Measurements from ENCODE around the gene TEX26. TPM values are rescaled to one million over a fixed set of nuclear protein-coding genes. Genes with fewer than 3 reads are reported as not detected.

TEX26 gene
- total and polyA plus RNA-seq, 2 donors = 0.16 TPM; not detected in 1

GRCh38 chr13:31016342-31017325, 84.2 kb downstream of the TEX26 start:
- DNase-seq (ENCODE audit: extremely low spot score) = no peak

GRCh38 chr13:31018511-31018910, 86.1 kb downstream of the TEX26 start:
- no peak overlapping the region for H3K27ac ChIP-seq (ENCODE audit: low read depth)
- H3K36me3 ChIP-seq (ENCODE audit: insufficient read depth) = no peaks in the 10 kb centered on the region
- H3K4me1 ChIP-seq (ENCODE audit: insufficient read depth) = no peaks in the 10 kb centered on the region
- H3K4me3 ChIP-seq (ENCODE audit: low read depth, low read length) = no peak overlapping the region
- 88% methylated on average over 3 of the region's 3 CpGs for WGBS
- no peak for DNase-seq (ENCODE audit: extremely low spot score)

More at GRCh38 chr13:31016342-31017325, 84.2 kb downstream of the TEX26 start:
- WGBS = 87% methylated on average over 8 of the region's 8 CpGs
- Histone ChIP-seq H3K27ac (ENCODE audit: low read depth) (no peak overlapping the region), H3K4me1 (ENCODE audit: insufficient read depth) (no peaks in the 10 kb centered on the region), H3K36me3 (ENCODE audit: insufficient read depth) (no peaks in the 10 kb centered on the region), H3K4me3 (ENCODE audit: low read depth, low read length) (no peak overlapping the region)

- H3K27ac ChIP-seq (ENCODE audit: low read depth) = no peak overlapping the region
- H3K4me1 ChIP-seq (ENCODE audit: insufficient read depth) = no peaks in the 10 kb centered on the region
- DNase-seq (ENCODE audit: extremely low spot score) = no peak
- 67% methylated on average over 3 of the region's 3 CpGs for WGBS
- no peaks in the 10 kb centered on the region for H3K36me3 ChIP-seq (ENCODE audit: insufficient read depth)
- no peak overlapping the region for H3K4me3 ChIP-seq (ENCODE audit: low read depth, low read length)
These were observed 88.5 kb downstream of the TEX26 start for GRCh38 chr13:31020996-31021395.

- Histone ChIP-seq H3K4me3 (ENCODE audit: low read depth, low read length) (no peak overlapping the region), H3K27ac (ENCODE audit: low read depth) (no peak overlapping the region), H3K4me1 (ENCODE audit: insufficient read depth) (no peaks in the 10 kb centered on the region), H3K36me3 (ENCODE audit: insufficient read depth) (no peaks in the 10 kb centered on the region)
- WGBS = 71% methylated on average over 13 of the region's 13 CpGs
- no peak for DNase-seq (ENCODE audit: extremely low spot score)
These were observed 89.9 kb downstream of the TEX26 start for GRCh38 chr13:31022288-31022895.

- no peak overlapping the region for H3K4me3 ChIP-seq (ENCODE audit: low read depth, low read length)
- WGBS = 42% methylated on average over 2 of the region's 2 CpGs
- H3K27ac ChIP-seq (ENCODE audit: low read depth) = no peak overlapping the region
- H3K4me1 ChIP-seq (ENCODE audit: insufficient read depth) = no peaks in the 10 kb centered on the region
- no peak for DNase-seq (ENCODE audit: extremely low spot score)
- no peaks in the 10 kb centered on the region for H3K36me3 ChIP-seq (ENCODE audit: insufficient read depth)
These were observed 90.6 kb downstream of the TEX26 start for GRCh38 chr13:31022928-31023530.

Other genes starting within 250 kb of the TEX26 start
- 10.4 TPM for gene ALOX5AP, start 197.1 kb upstream of the TEX26 start, total RNA-seq
- 60.3 TPM for gene ALOX5AP, start 197.1 kb upstream of the TEX26 start, polyA plus RNA-seq
- 12.2 TPM for gene MEDAG, start 26.4 kb upstream of the TEX26 start, total RNA-seq
- gene MEDAG, start 26.4 kb upstream of the TEX26 start, polyA plus RNA-seq = 12.7 TPM
- gene HSPH1, start 229.2 kb downstream of the TEX26 start, total RNA-seq = 50.8 TPM
- 26.0 TPM for gene HSPH1, start 229.2 kb downstream of the TEX26 start, polyA plus RNA-seq

Measured in urinary bladder (tissue), 4 donors.